GM18499 (cell line): ENCODE data around the gene CRKL.
"Not testable (repeated sequence)": the region's sequence is repeated elsewhere in the genome, so short reads cannot be mapped to it uniquely, and the experiment has no call there.

Source experiments
- ATAC-seq: cut with Tn5 transposase; IDR thresholded peaks from one replicate; pipeline ENCODE4 v1.9.1; 2021; ENCODE audit warnings: moderate number of reproducible peaks; ENCODE audit not compliant: insufficient read depth, unreplicated experiment

The CRKL gene

DNA sequence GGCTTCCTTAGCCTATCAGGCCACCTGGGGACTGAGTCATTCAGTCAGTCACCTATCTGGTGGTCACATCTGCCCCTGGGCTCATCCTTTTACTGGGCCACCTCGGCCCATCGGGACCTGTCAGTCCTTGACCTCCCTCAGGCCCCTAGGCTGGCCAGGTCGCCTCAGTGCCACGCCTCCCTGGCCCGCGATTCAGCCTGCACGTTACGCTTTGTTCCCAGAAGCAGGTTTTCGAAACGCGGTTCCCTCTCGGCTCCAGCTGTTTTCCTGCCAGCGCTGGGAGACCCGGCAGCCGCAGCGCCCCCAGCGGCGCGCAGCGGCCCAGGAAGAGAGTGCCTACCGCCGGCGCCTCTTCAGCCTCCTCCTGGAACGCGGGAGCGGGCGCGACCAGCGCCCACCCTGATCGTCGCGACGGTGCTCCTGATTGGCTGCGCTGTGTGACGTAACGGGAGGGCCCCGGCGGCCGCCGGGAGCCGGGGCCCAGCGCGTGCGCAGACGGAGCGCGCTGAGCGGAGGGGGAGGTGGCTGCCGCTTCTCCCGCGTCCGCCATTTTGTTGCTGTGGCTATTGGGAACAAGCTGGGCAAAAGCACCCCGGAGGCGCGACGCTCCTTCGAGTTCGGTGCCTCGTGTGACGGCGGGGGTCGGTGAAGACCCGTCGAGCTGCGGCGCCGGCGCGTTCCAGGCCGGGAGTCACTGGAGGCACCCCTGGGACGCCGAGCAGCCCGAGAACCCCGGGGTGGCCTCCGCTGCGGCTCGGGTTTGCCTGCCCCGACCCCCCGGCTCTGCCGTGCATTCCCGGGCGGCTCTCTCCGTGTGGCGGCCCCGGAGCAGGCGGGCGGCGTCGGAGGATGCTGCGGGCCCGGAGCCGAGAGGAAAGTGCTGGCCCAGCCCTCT, at the start of gene CRKL:
Gene CRKL (plus strand): TSS at position 492 of the 895 bp plus-strand sequence. CDS start 528 bp downstream, outside the sequence.
- peak; percentile 47 for ATAC-seq

GRCh38 chr22:20868025-20868962, 48.9 kb upstream of the CRKL start:
- ATAC-seq: no peak

DNA sequence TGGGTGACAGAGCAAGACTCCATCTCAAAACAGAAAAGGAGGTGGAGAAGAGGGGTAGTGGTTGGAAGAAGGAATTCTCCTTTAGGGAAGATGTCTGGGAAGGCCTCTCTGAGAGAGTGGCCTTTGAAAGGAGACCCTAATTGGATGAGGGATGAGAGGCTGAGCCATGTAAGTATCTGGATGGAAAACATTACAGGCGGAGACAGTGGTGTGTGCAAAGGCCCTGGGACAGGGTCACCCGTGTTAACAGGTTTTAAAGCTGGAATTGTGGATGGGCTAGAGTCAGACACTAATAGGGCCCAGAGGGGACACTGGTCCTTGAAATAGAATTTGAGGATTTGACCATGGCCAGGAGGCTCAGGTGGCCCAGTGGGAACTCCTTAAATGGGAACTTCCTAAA, 48.0 kb upstream of the CRKL start:
- ATAC-seq: no peak

- ATAC-seq: no peak
Measured at GRCh38 chr22:20873214-20873613, 44.0 kb upstream of the CRKL start.

DNA sequence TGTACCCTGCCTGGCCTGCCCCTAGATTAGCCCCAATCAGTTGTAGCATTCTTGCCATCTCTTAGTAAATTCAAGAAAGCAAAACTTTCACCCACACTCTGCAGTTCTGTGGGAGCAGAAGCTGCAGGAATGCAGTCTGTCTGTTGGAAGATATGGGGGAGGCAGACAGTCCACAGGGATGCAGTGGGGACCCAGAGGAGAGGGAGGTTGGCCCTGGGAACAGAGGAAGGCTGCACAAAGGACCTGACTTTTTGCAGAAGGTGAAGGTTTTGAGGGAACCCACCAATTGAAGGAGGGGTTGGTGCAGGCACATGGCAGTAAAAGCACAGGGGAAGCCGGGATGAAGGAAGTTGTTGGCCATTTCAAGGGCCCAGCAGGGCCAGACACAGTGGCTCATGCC, 41.9 kb upstream of the CRKL start:
- no peak for ATAC-seq

DNA sequence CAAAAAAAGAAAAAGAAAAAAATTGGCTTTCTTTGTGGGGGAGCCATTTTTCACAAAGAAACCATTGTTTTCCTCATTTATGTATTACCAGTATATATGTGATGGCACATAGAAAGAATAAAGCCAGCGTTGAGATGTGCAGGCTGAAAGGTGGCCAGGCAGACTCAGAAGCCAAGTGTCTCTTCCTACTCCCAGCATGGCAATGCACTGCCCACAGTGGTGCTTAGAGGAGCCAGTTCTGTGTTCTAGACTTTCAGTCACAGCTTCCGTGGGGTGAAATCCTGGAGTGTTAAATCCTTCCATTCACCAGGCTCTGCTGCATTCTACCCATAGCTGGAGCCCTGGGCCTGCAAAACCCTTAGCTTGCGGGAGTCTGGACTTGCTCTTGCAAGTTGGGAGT, 39.5 kb upstream of the CRKL start:
- no peak for ATAC-seq

DNA sequence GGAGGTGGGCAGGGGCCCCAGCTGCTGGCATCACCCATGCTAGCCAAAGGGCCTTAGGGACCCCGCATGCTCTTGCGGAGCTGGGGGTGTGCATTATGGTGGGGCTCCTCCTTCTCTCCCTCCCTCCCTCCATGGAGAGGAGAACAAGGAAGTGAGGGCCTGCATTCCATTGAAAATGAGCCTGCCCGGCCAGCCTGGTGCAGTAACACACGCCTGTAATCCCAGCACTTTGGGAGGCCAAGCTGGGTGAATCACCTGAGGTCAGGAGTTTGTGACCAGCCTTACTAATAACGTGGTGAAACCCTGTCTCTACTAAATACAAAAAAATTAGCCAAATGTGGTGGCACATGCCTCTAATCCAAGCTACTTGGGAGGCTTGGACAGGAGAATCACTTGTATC, 36.0 kb upstream of the CRKL start:
- ATAC-seq: no peak

GRCh38 chr22:20881869-20882815, 35.1 kb upstream of the CRKL start:
- no peak for ATAC-seq

DNA sequence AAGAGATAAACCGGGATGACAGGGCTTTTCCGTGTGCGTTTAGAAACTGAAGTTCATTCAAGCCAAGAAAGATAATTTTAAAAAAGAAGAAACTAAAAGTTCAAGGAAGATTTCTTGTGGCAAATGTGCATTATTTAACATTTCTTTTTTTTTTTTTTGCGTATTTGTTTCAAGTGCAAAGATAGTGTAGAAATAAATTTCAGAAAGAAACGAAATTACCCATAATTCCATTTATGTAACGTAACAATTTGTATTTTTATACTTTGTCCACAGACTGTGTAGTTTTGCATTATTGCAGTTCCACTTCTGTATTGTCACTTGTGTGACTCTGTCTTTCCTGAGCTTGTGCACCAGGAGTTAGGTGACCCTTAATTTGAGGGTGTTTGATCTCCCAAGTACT, 34.4 kb upstream of the CRKL start:
- no peak for ATAC-seq

DNA sequence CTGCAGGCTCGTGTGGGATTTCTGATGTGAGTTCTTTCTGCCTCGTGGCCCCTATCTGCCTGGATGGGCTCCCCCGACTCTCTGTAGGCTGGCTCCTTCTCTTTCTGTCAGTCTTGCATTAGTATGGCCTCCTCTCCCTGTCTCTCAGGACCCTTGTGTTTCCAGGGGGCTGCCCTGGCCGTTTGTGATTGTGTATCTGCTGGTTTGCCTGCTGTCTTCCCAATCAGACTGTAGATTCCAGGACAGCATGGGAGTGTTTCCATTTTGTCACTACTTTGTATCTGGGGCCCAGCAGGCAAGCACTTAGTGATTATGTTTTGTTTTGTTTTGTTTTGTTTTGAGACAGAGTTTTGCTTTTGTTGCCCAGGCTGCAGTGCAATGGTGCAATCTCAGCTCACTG, 32.8 kb upstream of the CRKL start:
- ATAC-seq: no peak

DNA sequence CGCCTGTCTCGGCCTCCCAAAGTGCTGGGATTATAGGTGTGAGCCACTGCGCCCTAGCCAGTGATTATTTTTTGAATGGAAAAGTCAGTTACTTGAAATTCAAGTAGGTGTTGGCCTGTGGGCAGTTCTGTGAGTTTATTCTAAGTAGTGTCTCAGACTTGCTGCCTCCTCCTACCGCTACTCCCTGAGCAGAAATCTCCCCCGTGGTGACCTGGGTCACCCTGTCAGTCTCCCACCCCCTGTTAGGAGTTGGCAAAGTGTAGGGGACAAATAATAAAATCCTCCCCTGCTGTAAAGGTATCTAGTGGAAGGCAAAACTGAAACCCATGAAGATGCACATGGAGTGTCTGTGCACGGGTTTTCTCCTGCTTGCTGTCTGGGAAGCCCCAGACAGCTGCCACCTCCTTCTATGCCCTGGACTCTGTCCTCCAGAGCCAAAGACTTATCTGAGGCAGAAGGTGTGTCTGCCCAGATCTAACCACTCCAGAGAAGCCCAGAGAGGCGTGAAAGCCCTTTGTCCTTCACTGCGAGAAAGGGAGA, 32.1 kb upstream of the CRKL start:
- no peak for ATAC-seq

GRCh38 chr22:20885557-20886323, 31.5 kb upstream of the CRKL start:
- no peak for ATAC-seq

GRCh38 chr22:20887375-20887774, 29.8 kb upstream of the CRKL start:
- ATAC-seq: no peak

DNA sequence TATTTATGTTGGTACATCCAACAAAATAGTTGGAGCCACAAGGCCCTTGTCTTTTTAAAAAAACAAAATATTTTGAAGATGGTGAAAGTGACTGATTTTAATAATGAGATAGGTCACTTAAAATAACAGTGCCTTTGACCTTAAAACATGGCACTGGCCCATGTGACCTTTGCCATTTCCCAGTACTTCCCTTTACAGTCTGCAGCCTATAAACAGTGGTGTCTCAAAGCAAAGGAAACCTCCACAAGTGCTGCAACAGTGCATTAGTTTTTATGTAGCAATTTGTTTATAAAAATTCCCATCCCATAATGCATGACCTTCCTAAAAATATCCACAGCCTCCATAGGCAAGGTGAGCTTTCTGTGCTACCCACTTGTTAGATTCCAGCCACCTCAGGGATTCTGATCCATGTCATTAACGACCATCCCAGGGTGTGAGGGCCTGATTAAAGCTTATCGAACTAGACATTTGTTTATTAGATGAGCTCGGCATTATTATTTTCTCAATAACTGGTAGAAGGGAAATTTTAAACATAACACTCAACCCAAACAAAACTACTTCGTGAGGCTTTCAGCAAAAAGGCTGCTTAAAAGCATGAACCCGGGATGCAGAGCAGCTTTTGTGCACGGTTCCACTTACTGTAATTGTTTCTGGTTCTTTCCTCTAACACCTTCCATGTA, 28.0 kb upstream of the CRKL start:
- no peak for ATAC-seq

DNA sequence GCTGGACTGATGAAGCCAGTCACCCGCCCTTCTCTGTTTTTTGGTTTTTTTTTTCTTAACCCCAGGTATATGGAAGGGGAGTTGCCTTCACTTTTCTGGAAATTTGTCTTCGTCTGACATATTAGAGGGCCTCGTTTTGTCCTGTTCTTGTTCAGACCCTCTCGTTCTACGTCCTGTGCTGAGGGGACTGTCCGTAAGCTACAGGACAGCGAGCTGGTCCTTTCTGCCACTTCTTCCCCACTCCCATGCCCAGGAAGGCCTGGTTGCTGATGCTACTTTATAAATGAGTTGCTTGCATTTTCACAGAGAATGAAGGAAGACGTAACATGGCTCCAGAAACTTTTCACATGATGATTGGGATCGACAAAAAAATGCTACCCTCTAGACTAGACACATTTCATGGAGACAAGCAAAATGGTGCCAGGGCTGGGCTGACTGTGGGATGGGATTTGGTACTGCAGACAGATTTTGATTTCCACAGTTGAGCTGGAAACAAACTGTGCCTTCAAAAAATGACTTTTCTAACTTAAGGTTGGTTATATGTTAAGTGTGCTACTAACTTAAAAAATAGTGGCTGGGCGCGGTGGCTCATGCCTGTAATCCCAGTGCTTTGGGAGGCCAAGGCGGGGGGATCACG, 27.2 kb upstream of the CRKL start:
- ATAC-seq: no peak

DNA sequence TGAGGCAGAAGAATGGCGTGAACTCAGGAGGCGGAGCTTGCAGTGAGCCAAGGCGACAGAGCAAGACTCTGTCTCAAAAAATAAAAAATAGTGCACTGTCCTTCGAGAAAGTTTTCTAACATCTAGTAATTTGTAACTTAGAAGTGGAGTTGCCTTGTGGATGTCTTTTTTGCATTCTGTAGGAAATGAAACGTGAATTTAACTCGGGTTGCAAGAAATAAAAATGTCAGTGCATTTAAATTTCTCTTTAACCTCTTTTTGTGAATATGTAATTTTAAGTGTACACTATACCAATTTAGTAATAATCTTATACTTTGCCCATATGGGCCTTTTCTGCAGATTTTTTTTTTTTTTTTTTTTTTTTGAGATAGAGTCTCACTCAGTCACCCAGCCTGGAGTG, 26.2 kb upstream of the CRKL start:
- no peak for ATAC-seq

- not testable (repeated sequence) for ATAC-seq
Measured at GRCh38 chr22:20897737-20898136, 19.5 kb upstream of the CRKL start.

- no peak for ATAC-seq
Measured at GRCh38 chr22:20899827-20900423, 17.3 kb upstream of the CRKL start.
